Measurements from ENCODE around the gene EPG5.

The EPG5 gene

GRCh38 chr18:45910405-45911023 is 56.6 kb downstream of the EPG5 start:
- DNase-seq, result peak; percentile 43

GRCh38 chr18:45901654-45902210 is 65.4 kb downstream of the EPG5 start:
- no peak for DNase-seq

GRCh38 chr18:45900623-45901022 is 66.5 kb downstream of the EPG5 start:
- DNase-seq, result no peak

- no peak for DNase-seq
Measured at GRCh38 chr18:45896991-45897390, 70.1 kb downstream of the EPG5 start.

GRCh38 chr18:45896452-45896851 is 70.7 kb downstream of the EPG5 start:
- DNase-seq, result no peak

GRCh38 chr18:45895339-45895738 is 71.8 kb downstream of the EPG5 start:
- no peak for DNase-seq

GRCh38 chr18:45894818-45895217 is 72.3 kb downstream of the EPG5 start:
- DNase-seq, result no peak

GRCh38 chr18:45891806-45892205 is 75.3 kb downstream of the EPG5 start:
- DNase-seq, result no peak

- no peak for DNase-seq
Measured at GRCh38 chr18:45890606-45891005, 76.5 kb downstream of the EPG5 start.

- DNase-seq, result no peak
Measured at GRCh38 chr18:45889419-45890064, 77.6 kb downstream of the EPG5 start.

- DNase-seq, result no peak
Measured at GRCh38 chr18:45887585-45887984, 79.5 kb downstream of the EPG5 start.

GRCh38 chr18:45880876-45881558 is 86.1 kb downstream of the EPG5 start:
- no peak for DNase-seq

- DNase-seq, result peak; percentile 58
Measured at GRCh38 chr18:45879681-45880655, 87.2 kb downstream of the EPG5 start.

- no peak for DNase-seq
Measured at GRCh38 chr18:45877403-45877802, 89.7 kb downstream of the EPG5 start.

GRCh38 chr18:45876161-45876560 is 91.0 kb downstream of the EPG5 start:
- no peak for DNase-seq

GRCh38 chr18:45874491-45875184 is 92.5 kb downstream of the EPG5 start:
- peak; percentile 17 for DNase-seq

- no peak for DNase-seq
Measured at GRCh38 chr18:45871431-45872084, 95.6 kb downstream of the EPG5 start.

GRCh38 chr18:45870419-45870818 is 96.7 kb downstream of the EPG5 start:
- no peak for DNase-seq

- DNase-seq, result no peak
Measured at GRCh38 chr18:45865466-45865865, 101.7 kb downstream of the EPG5 start.

- no peak for DNase-seq
Measured at GRCh38 chr18:45864081-45864480, 103.0 kb downstream of the EPG5 start.

GRCh38 chr18:45863469-45863868 is 103.7 kb downstream of the EPG5 start:
- DNase-seq, result no peak

- no peak for DNase-seq
Measured at GRCh38 chr18:45861926-45862325, 105.2 kb downstream of the EPG5 start.

Measured in fibroblast of upper back skin (primary cell).